HL-60 (cell line): ENCODE results near the gene CAP1.

Experiments used
- POLR2AphosphoS5 ChIP-seq: IDR thresholded peaks from 2 replicates; pipeline ENCODE4 v1.6.1; 2012; ENCODE audit warnings: low read depth
- TF ChIP-seq, protein P1 (sequence below): IDR thresholded peaks from one replicate; pipeline ENCODE4 v1.5.1; 2011; ENCODE audit warnings: low read length, control low read depth, inconsistent platforms; ENCODE audit not compliant: insufficient read depth

DNA sequence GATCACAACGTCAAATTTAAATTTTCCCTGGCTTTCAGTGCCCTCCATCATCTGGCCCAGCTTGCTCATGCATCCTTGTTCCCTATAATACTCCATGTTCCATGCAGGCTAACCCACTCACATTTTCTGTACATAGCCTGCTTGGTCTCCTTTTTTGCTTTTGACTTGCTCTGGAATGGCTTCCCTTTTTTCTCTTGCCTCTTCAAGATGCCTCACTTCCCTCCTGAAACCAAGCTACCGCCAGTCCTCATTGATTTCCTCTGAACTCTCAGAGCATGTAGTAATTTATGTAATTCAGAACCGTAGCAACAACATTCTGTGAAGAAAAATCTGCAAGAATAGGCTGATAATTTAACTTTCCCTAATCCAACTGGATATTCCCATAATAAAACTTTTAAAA is 10.3 kb downstream of the CAP1 start:
- TF ChIP-seq, protein P1, sequence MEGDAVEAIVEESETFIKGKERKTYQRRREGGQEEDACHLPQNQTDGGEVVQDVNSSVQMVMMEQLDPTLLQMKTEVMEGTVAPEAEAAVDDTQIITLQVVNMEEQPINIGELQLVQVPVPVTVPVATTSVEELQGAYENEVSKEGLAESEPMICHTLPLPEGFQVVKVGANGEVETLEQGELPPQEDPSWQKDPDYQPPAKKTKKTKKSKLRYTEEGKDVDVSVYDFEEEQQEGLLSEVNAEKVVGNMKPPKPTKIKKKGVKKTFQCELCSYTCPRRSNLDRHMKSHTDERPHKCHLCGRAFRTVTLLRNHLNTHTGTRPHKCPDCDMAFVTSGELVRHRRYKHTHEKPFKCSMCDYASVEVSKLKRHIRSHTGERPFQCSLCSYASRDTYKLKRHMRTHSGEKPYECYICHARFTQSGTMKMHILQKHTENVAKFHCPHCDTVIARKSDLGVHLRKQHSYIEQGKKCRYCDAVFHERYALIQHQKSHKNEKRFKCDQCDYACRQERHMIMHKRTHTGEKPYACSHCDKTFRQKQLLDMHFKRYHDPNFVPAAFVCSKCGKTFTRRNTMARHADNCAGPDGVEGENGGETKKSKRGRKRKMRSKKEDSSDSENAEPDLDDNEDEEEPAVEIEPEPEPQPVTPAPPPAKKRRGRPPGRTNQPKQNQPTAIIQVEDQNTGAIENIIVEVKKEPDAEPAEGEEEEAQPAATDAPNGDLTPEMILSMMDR: no peak
- no peak for TF ChIP-seq POLR2AphosphoS5
